ENCODE measurements around the gene B4GALT6. TPM values are rescaled to one million over a fixed set of nuclear protein-coding genes. Genes with fewer than 3 reads are reported as not detected.

B4GALT6 gene
- total and polyA plus RNA-seq, 2 of the 8 experiments (the other 6 are each of a cell fraction or from before 2014, with no cell fraction given) = 6.3 to 41.5 TPM

- Histone ChIP-seq H2BK120ac (replicated peaks; ENCODE audit: low read depth, low read length) (no peak overlapping the region), H3K79me2 (ENCODE audit: control insufficient read depth in 1 of 2, insufficient read depth in 2 of 2, low read length in 2 of 2) (peaks cover 9 to 61% of the 10 kb centered on the region in 2 experiments; a peak in 3 of 4 replicates), H2BK20ac (ENCODE audit: low read length) (no peak overlapping the region), H3K4me2 (ENCODE audit: insufficient read depth in 1 of 2, low read depth in 2 of 2, low read length in 2 of 2) (peak overlapping the region; percentile 83 to 92), H2AFZ (ENCODE audit: low read length) (no peak overlapping the region), H3K4me3 (ENCODE audit: extremely low read depth in 1 of 4, insufficient read depth in 2 of 4, low read depth in 3 of 4, low read length in 4 of 4) (peak overlapping the region; percentile 79 to 94 (median 81); a peak in 7 of 8 replicates), H3K9ac (replicated peaks in 1 of 4; ENCODE audit: extremely low read depth in 1 of 4, low read depth in 3 of 4, low read length in 3 of 4) (no peak overlapping the region), H3K4me1 (replicated peaks in 1 of 4; ENCODE audit: control insufficient read depth in 3 of 4, insufficient read depth in 4 of 4, low read length in 3 of 4) (peaks cover 13 to 26% (median 20%) of the 10 kb centered on the region in 4 experiments; a peak in 6 of 7 replicates), H4K20me1 (replicated peaks in 1 of 2; ENCODE audit: control insufficient read depth in 1 of 2, insufficient read depth in 2 of 2, low read length in 2 of 2) (peaks cover 0 to 1% of the 10 kb centered on the region in 2 experiments), H3K79me1 (ENCODE audit: low read depth, low read length) (peaks cover 11% of the 10 kb centered on the region), H3K23ac (ENCODE audit: insufficient read length) (no peak overlapping the region), H3K56ac (replicated peaks; ENCODE audit: insufficient read length, low read depth, low read length) (no peak overlapping the region), H4K5ac (ENCODE audit: insufficient read length, low read depth, low read length) (no peak overlapping the region), H2BK12ac (ENCODE audit: low read depth, low read length) (no peak overlapping the region), H2BK15ac (ENCODE audit: low read length) (no peak overlapping the region), H3K4ac (replicated peaks; ENCODE audit: insufficient read length, low read depth, low read length) (no peak overlapping the region), H3K23me2 (ENCODE audit: low read depth, low read length) (peaks cover 10% of the 10 kb centered on the region), H3K27me3 (replicated peaks in 1 of 4; ENCODE audit: control insufficient read depth in 3 of 4, extremely low read depth in 1 of 4, insufficient read depth in 3 of 4, low read length in 3 of 4) (no peaks in the 10 kb centered on the region), H3K36me3 (ENCODE audit: control insufficient read depth in 2 of 4, insufficient read depth in 4 of 4, low read length in 3 of 4) (no peaks in the 10 kb centered on the region), H3K14ac (ENCODE audit: insufficient read length) (no peak overlapping the region), H3K9me3 (ENCODE audit: insufficient read depth in 2 of 2, low read depth in 1 of 2, low read length in 1 of 2) (no peaks in the 10 kb centered on the region), H2BK5ac (ENCODE audit: low read depth, low read length) (no peak overlapping the region), H2AK5ac (ENCODE audit: low read depth, low read length) (no peak overlapping the region), H4K8ac (ENCODE audit: extremely low read depth, insufficient read depth, low read length) (no peak overlapping the region), H3K27ac (ENCODE audit: low read depth, low read length) (no peak overlapping the region), H4K91ac (replicated peaks; ENCODE audit: insufficient read length, low read length) (no peak overlapping the region), H3K18ac (ENCODE audit: extremely low read depth, low read length) (no peak overlapping the region)
- DNase-seq (ENCODE audit: low read depth in 1 of 2, low spot score in 2 of 2) (no peak), FAIRE-seq (no peak)
- WGBS, 2 experiments (ENCODE audit: extremely low coverage in 1 of 2, insufficient coverage in 1 of 2, insufficient read length in 1 of 2, insufficient replicate concordance in 2 of 2, low coverage in 1 of 2, low lambda C conversion rate in 2 of 2, missing lambda C conversion rate in 1 of 2) = 42% methylated on average over 5 of the region's 5 CpGs; no CpG with 5 or more reads in 1 of the 2 experiments
- POLR2A ChIA-PET (ENCODE audit: partially characterized antibody) = interaction anchor here (1.6 to 2.0 kb wide), 2 partner anchors 10 to 17 kb away, joined by 3 to 6 read pairs; no protein-coding TSS in a partner anchor
- CTCF ChIA-PET (ENCODE audit: partially characterized antibody) = interaction anchor here (0.7 to 2.0 kb wide), 4 partner anchors 10 to 129 kb away, joined by 3 to 5 read pairs (median 4); no protein-coding TSS in a partner anchor
- TF ChIP-seq RNF2 (IDR thresholded peaks at IDR 0.05; ENCODE audit: borderline replicate concordance, low read depth, low read length, missing control alignments, poor library complexity, severe bottlenecking) = no peak
- TF ChIP-seq SUZ12 (IDR thresholded peaks at IDR 0.05; ENCODE audit: low read length) = no peak
- TF ChIP-seq POLR2AphosphoS5 (IDR thresholded peaks at IDR 0.05; ENCODE audit: low read depth, low read length) = no peak
- no peak for TF ChIP-seq JUN (IDR thresholded peaks at IDR 0.05; ENCODE audit: low read depth, low read length)
- TF ChIP-seq RAD21 (IDR thresholded peaks at IDR 0.05 in 1 of 2, conservative IDR thresholded peaks at IDR 0.05 in 1 of 2; ENCODE audit: low read depth in 2 of 2, low read length in 2 of 2) = no peak
- TF ChIP-seq CHD2 (IDR thresholded peaks at IDR 0.05; ENCODE audit: low read length) = no peak
- no peak for TF ChIP-seq GABPA (IDR thresholded peaks at IDR 0.05; ENCODE audit: borderline replicate concordance, insufficient read depth, low read length)
- no peak for TF ChIP-seq RXRA (IDR thresholded peaks at IDR 0.05; ENCODE audit: insufficient read depth, low read depth, low read length)
These were observed 1.3 kb downstream of the B4GALT6 start for GRCh38 chr18:31683106-31683505.

Measured in H1 (cell line).